ENCODE measurements around the gene SEMA4G.

SEMA4G gene

DNA sequence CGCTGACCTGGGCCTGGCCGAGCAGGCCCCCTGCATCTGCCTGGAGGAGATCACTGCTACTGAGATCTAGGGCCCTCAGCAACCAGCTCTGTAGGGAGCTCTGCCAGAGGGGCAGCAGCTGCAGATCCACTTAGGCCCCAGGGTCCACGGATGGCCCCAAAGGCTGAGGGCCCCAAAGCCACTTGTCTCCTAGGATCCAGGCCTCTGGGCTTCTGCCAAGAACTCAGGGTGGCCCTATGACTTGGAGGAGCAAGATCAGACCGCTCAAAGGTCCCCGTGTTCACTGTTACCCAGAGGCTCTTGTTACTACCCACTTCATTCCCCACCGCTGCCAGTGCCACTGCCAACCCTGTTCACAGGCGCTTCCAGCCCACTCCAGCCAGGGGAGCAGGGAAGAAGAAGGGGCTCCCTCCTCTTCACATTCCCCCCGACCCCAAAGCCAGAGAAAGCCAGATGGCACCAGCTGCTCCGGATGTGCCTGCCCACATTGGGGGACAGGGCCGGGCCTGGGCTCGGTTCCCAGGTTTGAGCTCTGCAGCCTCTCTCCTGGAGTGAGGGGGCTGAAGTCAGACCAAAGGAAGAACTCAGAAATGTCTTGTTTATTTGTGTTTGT is 37.9 kb downstream of the SEMA4G start:
- Histone ChIP-seq H3K9me2 (replicated peaks; ENCODE audit: insufficient read depth, low read length) (no peaks in the 10 kb centered on the region), H4K20me1 (ENCODE audit: insufficient read depth, low read length) (no peaks in the 10 kb centered on the region), H3K4me1 (ENCODE audit: low read length) (no peaks in the 10 kb centered on the region), H3K36me3 (replicated peaks; ENCODE audit: insufficient read depth, low read length) (no peaks in the 10 kb centered on the region), H2AFZ (ENCODE audit: low read length) (no peak overlapping the region), H3K4me3 (ENCODE audit: low read length) (no peak overlapping the region), H3K9ac (ENCODE audit: low read length) (no peak overlapping the region), H3K9me3 (replicated peaks; ENCODE audit: insufficient read depth, low read length) (no peaks in the 10 kb centered on the region), H3K79me2 (ENCODE audit: low read length) (no peaks in the 10 kb centered on the region), H3K4me2 (ENCODE audit: low read depth, low read length) (no peak overlapping the region), H3F3A (ENCODE audit: insufficient read depth, low read length) (no peaks in the 10 kb centered on the region), H3K27me3 (replicated peaks; ENCODE audit: insufficient read depth, low read length) (no peaks in the 10 kb centered on the region), H3K27ac (ENCODE audit: low read length) (no peak overlapping the region)
- DNase-seq, result no peak
- no peak for TF ChIP-seq EZH2phosphoT487 (IDR thresholded peaks at IDR 0.05; ENCODE audit: low read length)

DNA sequence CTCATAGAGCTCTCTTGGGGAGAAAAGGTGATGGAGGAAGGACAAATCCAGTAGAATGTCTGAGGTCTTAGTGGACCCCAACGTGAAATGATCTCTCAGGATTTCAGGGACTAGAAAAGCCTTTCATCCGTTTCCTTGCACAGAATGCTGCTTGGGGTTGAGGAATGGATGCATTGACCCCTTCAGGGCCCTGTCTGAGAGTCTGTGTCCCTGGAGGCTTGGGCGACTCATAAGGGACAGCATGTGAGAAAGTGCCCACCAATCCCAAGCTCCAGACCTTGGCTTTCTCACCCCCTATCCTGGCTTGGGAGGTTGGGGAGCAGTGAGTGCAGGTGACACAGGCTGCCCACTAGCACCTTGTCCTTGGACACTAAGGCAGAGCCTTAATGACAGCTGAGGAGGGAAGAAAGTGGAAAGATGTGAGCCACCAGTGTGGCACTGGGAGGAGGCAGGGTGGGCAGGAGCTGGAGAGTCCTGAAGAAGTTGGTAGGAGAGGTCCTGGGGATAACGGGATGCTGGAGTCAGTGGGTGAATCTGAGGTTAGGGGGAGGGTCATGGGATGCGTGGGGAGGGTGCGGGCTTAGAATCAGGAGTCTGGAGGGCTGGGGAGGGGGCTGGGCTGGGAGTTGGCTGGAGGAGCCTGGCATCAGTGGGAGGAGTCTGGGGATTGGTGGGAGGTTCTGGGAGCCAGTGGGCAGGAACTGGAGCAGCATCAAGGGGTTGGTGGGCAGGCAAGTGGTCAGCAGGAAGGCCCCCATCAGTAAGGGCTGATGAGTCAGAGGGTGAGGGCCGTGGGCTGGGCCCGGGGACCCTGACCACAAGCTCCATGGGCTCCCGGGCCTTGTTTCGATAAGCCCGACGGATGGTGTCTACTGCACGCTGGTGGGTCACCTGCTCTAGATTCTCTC is 38.9 kb downstream of the SEMA4G start:
- no peaks in the 10 kb centered on the region for H3F3A ChIP-seq (ENCODE audit: insufficient read depth, low read length)
- no peak overlapping the region for H2AFZ ChIP-seq (ENCODE audit: low read length)
- TF ChIP-seq, protein P1, sequence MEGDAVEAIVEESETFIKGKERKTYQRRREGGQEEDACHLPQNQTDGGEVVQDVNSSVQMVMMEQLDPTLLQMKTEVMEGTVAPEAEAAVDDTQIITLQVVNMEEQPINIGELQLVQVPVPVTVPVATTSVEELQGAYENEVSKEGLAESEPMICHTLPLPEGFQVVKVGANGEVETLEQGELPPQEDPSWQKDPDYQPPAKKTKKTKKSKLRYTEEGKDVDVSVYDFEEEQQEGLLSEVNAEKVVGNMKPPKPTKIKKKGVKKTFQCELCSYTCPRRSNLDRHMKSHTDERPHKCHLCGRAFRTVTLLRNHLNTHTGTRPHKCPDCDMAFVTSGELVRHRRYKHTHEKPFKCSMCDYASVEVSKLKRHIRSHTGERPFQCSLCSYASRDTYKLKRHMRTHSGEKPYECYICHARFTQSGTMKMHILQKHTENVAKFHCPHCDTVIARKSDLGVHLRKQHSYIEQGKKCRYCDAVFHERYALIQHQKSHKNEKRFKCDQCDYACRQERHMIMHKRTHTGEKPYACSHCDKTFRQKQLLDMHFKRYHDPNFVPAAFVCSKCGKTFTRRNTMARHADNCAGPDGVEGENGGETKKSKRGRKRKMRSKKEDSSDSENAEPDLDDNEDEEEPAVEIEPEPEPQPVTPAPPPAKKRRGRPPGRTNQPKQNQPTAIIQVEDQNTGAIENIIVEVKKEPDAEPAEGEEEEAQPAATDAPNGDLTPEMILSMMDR (IDR thresholded peaks at IDR 0.05; ENCODE audit: low read length), result no peak
- TF ChIP-seq EZH2 (optimal IDR thresholded peaks at IDR 0.05; ENCODE audit: low read depth, low read length), result no peak
- no peak for TF ChIP-seq EZH2phosphoT487 (IDR thresholded peaks at IDR 0.05; ENCODE audit: low read length)
- DNase-seq, result no peak
- H3K9ac ChIP-seq (ENCODE audit: low read length), result no peak overlapping the region
- no peak overlapping the region for H3K4me2 ChIP-seq (ENCODE audit: low read depth, low read length)
- H3K4me1 ChIP-seq (ENCODE audit: low read length), result peaks cover 3% of the 10 kb centered on the region; the same call in 1 of the 2 replicates
- H3K27me3 ChIP-seq (replicated peaks; ENCODE audit: insufficient read depth, low read length), result no peaks in the 10 kb centered on the region
- no peaks in the 10 kb centered on the region for H3K79me2 ChIP-seq (ENCODE audit: low read length)
- no peaks in the 10 kb centered on the region for H3K36me3 ChIP-seq (replicated peaks; ENCODE audit: insufficient read depth, low read length)
- H3K27ac ChIP-seq (ENCODE audit: low read length), result no peak overlapping the region
- H4K20me1 ChIP-seq (ENCODE audit: insufficient read depth, low read length), result no peaks in the 10 kb centered on the region
- no peak overlapping the region for H3K4me3 ChIP-seq (ENCODE audit: low read length)
- no peaks in the 10 kb centered on the region for H3K9me3 ChIP-seq (replicated peaks; ENCODE audit: insufficient read depth, low read length)
- no peaks in the 10 kb centered on the region for H3K9me2 ChIP-seq (replicated peaks; ENCODE audit: insufficient read depth, low read length)

DNA sequence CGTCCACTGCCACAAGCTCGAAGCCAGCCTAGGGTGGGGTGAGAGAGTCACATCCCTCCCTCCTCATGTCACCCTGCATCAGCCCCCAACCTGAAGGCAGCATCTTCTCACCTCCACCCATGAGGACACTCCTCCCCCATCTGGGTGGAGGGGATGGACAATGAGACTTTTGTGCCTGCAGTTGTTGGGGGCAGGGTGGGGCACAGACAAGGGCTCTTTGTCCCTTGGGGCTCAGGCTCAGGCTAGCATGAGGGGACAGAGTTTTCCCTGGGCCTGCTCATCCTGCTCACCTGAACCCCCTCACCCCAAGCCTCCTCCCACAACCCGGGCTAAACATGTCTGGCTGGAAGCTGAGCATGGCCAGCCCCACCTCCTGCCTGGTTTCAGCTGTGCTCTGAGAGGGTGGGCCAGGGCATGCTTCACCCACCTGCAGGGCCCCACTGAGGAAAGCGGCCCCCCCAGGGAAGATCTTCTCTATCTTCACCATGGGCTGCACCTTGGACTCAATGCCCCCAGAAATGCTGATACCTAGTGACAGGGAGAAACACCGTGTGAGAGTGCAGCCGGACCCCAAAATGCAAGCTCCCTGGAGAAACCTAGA is 39.6 kb downstream of the SEMA4G start:
- Histone ChIP-seq H2AFZ (ENCODE audit: low read length) (no peak overlapping the region), H3K9me2 (replicated peaks; ENCODE audit: insufficient read depth, low read length) (no peaks in the 10 kb centered on the region), H3K4me2 (ENCODE audit: low read depth, low read length) (no peak overlapping the region), H3K79me2 (ENCODE audit: low read length) (no peaks in the 10 kb centered on the region), H3K4me3 (ENCODE audit: low read length) (no peak overlapping the region), H3K9ac (ENCODE audit: low read length) (no peak overlapping the region), H3F3A (ENCODE audit: insufficient read depth, low read length) (no peaks in the 10 kb centered on the region), H3K27ac (ENCODE audit: low read length) (no peak overlapping the region), H3K36me3 (replicated peaks; ENCODE audit: insufficient read depth, low read length) (no peaks in the 10 kb centered on the region), H3K4me1 (ENCODE audit: low read length) (peaks cover 7% of the 10 kb centered on the region; the same call in 1 of the 2 replicates), H4K20me1 (ENCODE audit: insufficient read depth, low read length) (no peaks in the 10 kb centered on the region), H3K9me3 (replicated peaks; ENCODE audit: insufficient read depth, low read length) (no peaks in the 10 kb centered on the region), H3K27me3 (replicated peaks; ENCODE audit: insufficient read depth, low read length) (no peaks in the 10 kb centered on the region)
- DNase-seq, result peak; percentile 0
- TF ChIP-seq, protein P1 (IDR thresholded peaks at IDR 0.05; ENCODE audit: low read length), result no peak
- TF ChIP-seq EZH2phosphoT487 (IDR thresholded peaks at IDR 0.05; ENCODE audit: low read length), result no peak
- no peak for TF ChIP-seq EZH2 (optimal IDR thresholded peaks at IDR 0.05; ENCODE audit: low read depth, low read length)
